IMR-90 (cell line): Measurements from ENCODE around the gene TNFRSF11A.

Source experiments
- CTCF ChIP-seq: conservative IDR thresholded peaks from 2 replicates; pipeline ENCODE4 v1.5.1; 2012; ENCODE audit warnings: mild to moderate bottlenecking, low read depth, low read length, improper control_type of control experiment
- NFE2L2 ChIP-seq: fragments of 150-350 bp; IDR thresholded peaks from 2 replicates; pipeline ENCODE4 v1.6.1; 2016; ENCODE audit warnings: low read depth, mild to moderate bottlenecking, low read length

GRCh38 chr18:62328586-62329525 is 3.7 kb downstream of the TNFRSF11A start:
- TF ChIP-seq NFE2L2 = no peak
- TF ChIP-seq CTCF = no peak
